ENCODE measurements around the gene NCBP3.

NCBP3 gene

GRCh38 chr17:3845621-3846436 lies at the start of gene NCBP3:
NCBP3 (minus strand) TSS chr17:3846246; CDS start chr17:3846223, 23 bp downstream.
- DNase-seq (ENCODE audit: low read depth), result peak; percentile 39

GRCh38 chr17:3895354-3895753 lies 49.3 kb upstream of the NCBP3 start:
- DNase-seq (ENCODE audit: low read depth), result no peak

DNA sequence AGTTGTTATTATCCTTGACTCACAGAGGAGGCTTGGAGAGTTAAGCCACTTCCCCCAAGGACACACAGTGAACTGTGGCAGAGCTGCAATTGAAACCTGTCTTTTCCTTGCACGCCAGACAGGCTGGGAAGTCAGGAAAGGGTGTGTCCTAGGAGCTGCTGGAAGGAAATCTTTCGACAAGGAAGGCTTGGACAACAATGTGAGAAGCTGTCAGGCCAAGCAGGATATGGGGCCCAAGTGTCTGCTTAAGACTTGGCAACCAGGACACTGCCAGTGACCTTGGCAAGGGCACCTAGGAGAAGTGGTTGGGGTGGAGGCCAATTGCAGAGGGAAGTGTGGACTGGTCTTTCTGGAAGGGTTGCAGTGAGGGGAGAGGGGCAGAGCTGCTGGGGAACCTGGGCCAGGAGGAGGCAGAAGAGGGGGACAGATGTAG lies 48.9 kb upstream of the NCBP3 start:
- DNase-seq (ENCODE audit: low read depth), result no peak

GRCh38 chr17:3894188-3894587 lies 48.1 kb upstream of the NCBP3 start:
- no peak for DNase-seq (ENCODE audit: low read depth)

- DNase-seq (ENCODE audit: low read depth), result no peak
These were observed 47.7 kb upstream of the NCBP3 start for GRCh38 chr17:3893720-3894116.

DNA sequence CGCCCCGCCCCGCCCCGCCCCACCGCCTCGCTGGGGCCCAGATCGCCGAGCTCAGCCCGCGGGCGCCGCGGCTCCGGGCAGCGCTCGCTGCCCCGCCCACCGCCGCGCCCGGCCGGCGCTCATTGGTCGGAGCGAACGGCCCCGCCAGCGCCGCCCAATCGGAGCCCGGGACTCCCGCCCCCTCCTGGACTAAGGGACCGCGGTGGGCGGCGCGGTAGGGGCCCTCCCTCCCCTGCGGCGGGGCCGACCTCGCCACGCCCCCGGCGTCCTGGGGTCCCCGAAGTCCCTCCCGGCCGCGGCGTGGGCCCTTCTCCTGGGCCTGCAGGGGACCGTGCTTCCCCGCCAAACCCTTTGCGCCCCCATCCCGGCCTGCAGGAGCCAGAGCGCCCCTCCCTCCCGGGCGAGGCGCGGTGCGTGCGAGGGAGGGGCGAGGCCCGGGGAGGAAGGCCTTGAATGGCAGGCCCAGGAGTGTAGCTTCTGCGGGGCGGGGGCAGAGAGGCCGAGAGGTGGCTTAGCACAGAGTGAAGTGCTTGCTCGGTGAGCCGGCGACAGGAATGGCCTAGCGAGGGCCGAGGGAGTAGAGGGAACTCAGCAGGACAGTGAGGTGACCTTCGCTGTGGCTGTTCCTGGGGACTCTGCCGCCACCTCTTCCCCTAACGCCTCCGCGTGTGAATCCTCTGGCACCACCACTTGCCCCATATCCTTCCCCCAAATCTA lies 47.1 kb upstream of the NCBP3 start, which contains the start of gene CAMKK1:
Gene CAMKK1 (minus strand): TSS at position 51 of the 717 bp plus-strand sequence. CDS start 7,366 bp downstream, outside the sequence.
- no peak for DNase-seq (ENCODE audit: low read depth)

- no peak for DNase-seq (ENCODE audit: low read depth)
These were observed 46.3 kb upstream of the NCBP3 start for GRCh38 chr17:3892095-3892998.

- DNase-seq (ENCODE audit: low read depth), result no peak
These were observed 45.6 kb upstream of the NCBP3 start for GRCh38 chr17:3891626-3892094.

DNA sequence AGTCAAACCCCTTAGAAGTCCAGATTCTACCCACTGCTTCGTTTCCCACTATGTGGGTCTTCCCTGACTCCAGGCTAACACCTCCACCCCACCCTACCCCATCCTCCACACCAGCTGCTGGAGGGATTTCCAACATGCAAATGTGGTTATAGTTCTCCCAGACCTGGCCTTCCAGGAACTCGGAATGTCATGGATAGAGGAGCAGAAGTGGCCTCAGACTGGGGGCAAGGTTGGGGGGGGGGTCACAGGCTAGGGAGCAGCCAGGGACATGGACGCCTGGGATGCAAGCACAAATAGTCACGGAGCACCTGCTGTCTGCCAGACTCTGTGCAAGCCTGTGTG lies 44.8 kb upstream of the NCBP3 start:
- no peak for DNase-seq (ENCODE audit: low read depth)

DNA sequence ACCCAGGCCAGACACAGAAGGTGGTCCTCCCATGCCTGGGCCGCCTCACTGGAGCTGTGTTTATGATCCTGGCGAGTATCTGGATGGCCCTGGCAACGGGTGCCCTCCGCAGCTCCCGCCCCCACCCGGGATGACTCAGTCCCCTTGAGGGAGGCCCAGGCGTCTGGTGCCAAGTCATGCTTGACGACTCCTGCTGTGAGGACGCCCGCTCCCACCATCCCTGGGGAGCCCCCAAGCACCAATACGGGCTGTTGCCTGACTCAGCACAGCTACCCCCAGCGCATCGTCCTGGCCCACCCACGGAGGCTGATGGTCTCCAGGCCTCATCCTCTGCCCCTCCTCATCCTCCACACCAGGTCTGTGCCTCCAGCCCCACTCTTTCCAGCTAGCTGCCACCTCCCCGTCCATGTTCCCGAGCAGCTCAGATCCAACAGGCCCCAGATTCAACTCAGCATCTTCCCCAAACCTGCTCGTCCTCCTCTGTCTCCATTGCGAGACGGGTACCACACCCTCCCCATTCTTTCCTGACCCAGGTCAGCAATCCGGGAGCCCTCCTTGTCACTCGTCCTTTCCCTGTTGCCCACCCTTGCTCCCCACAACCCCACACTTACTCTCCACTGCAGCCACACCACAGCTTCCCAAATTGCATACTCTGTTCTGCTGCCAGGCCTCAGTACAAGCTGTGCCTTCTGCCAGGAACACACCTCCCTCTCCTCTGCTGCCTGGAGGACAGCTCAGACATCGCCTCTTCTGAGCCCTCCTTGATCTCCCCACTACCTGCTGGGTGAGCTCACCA lies 44.2 kb upstream of the NCBP3 start:
- peak; percentile 81 for DNase-seq (ENCODE audit: low read depth)

- no peak for DNase-seq (ENCODE audit: low read depth)
These were observed 43.4 kb upstream of the NCBP3 start for GRCh38 chr17:3889325-3890012.

DNA sequence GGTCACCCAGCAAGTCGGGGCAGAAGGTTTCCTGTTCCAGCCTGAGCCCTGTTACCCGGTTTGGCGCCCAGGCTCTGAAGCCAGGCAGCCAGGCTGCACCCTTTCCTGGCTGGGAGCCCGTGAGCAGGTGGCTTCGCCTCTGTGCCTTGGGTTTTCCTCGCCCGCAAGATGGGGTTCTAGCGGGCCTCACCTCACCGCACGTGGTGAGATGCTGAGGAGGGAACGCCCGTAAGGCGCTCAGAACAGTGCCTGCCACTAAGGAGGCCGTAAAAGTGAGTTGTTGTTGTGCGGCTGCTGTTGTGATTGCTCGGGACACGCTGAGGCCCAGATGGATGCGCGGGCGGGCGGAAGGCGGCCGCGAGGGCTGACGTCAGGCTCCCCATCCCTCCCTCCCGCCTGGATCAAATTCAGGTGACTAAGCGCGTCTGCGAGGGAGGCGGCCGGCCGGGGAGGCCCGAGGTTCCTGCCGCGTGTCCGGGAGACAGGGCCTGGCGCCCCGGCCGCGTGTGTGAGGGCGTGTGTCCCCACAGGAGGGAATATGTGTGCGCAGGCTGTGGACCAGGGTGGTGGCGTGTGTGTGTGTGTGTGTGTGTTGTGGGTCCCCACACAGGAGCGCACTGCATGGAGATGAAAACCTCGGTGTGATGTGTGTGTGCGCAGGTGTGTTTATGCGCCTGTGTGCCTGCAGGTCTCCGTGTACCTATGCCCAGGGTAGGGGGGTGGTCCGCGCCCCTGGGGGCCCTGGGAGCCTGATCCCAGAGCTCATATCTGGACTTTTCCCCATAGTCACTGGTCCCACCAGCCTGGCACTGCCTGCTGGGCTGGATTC lies 42.5 kb upstream of the NCBP3 start:
- DNase-seq (ENCODE audit: low read depth), result peak; percentile 81

DNA sequence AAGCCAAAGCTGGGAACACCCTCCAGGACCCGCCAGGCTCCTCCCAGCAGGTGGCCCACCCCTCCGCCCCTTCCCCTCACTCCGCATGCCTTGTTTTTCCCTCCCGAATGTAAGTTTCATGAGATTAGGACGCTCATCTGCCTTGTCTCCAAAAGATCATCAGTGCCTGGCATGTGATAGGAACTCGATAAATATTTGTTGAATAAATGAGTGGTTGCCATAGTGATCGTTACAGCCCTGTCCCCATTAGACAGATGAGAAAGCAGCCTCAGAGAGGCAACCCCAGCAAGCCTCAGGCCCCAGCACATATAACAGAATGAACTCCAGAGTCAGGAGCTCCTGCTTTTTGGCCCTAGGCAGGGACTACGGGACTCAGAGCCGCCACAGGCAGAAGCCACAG lies 41.8 kb upstream of the NCBP3 start:
- no peak for DNase-seq (ENCODE audit: low read depth)

- no peak for DNase-seq (ENCODE audit: low read depth)
These were observed 41.3 kb upstream of the NCBP3 start for GRCh38 chr17:3887394-3887793.

GRCh38 chr17:3886776-3887175 lies 40.7 kb upstream of the NCBP3 start:
- DNase-seq (ENCODE audit: low read depth), result no peak

DNA sequence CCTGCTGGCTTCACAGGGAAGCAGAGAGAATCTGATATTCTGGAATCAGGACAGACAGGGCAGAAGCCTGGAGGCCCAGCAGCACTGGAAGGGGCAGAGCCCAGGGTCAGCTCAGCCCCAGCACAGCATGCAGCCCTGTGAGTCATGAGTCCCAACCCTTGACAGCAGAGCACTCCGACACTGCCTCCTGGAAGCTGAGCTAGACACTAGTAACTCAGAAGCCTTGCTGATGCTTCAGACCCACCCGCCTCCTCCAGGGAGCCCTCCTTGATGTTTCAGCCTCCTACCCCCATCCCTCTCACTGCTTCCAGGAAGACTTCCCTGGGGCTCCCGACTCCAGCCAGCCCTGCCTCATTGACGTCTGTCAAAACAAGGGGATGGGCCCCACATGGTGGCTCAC lies 39.9 kb upstream of the NCBP3 start:
- DNase-seq (ENCODE audit: low read depth), result no peak

GRCh38 chr17:3885271-3885670 lies 39.2 kb upstream of the NCBP3 start:
- DNase-seq (ENCODE audit: low read depth), result no peak

DNA sequence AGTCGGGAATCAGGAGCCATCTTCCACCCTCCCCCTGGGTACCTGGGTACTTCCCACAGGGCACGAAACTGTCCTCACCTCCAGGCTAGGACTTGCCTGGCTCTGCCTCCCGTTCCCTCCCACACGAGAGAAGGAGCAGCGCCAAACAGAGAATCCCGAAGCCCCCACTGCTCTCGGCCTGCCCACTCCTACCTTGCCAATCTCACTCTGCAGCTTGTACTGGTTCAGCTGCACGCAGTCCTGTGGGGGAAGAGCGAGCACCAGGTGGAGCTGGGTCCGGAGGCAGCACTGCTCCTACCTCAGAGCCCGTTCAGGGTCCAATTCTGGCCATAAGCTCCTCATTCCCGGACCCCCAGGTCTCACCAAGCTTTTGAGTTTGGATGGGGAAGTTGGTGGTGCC lies 38.1 kb upstream of the NCBP3 start:
- DNase-seq (ENCODE audit: low read depth), result no peak

- DNase-seq (ENCODE audit: low read depth), result no peak
These were observed 36.2 kb upstream of the NCBP3 start for GRCh38 chr17:3882276-3882675.

DNA sequence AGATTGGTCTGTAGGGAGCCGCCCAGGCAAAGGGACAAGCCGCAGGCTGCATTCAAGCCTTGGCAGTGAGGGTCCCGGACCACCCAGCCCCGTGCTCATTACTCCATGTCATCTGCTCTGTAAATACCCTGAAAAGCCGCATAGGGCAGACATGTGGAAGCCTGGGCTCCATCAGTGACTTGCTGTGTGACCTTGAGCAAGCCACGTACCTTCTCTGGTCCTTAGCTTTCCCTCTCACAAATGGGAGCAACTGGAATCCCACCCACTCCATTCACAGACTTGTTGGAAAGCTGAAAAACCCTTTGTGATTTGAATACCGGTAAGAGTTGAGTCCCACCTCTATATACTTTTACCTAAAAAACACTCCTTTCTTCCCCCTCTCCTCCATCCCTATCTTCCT lies 34.9 kb upstream of the NCBP3 start:
- DNase-seq (ENCODE audit: low read depth), result no peak
